ENCODE results near the gene TMEM30B. TPM values are rescaled to one million over a fixed set of nuclear protein-coding genes. Genes with fewer than 3 reads are reported as not detected.
A peak's percentile ranks its signal among the peaks of the same experiment; 100 is the strongest.

The TMEM30B gene
- polyA plus RNA-seq, 1 of the 3 experiments (the other 2 are of a cell fraction): 0.15 TPM

- Histone ChIP-seq H2AFZ (ENCODE audit: low read depth) (no peak overlapping the region), H3K4me2 (no peak overlapping the region), H3K4me1 (ENCODE audit: control insufficient read depth in 1 of 2, insufficient read depth in 2 of 2, low read depth in 1 of 2, low read length in 1 of 2) (peaks cover 0 to 10% of the 10 kb centered on the region in 2 experiments; a peak in 1 of 4 replicates), H3F3A (replicated peaks; ENCODE audit: insufficient read depth) (no peaks in the 10 kb centered on the region), H3K9me2 (no peaks in the 10 kb centered on the region), H3K27me3 (ENCODE audit: insufficient read depth) (peaks cover 10% of the 10 kb centered on the region), H3K27ac (ENCODE audit: low read depth in 2 of 2, low read length in 1 of 2) (no peak overlapping the region), H4K20me1 (ENCODE audit: insufficient read depth) (no peaks in the 10 kb centered on the region), H3K4me3 (ENCODE audit: low read depth in 2 of 2, low read length in 1 of 2) (no peak overlapping the region), H3K9me3 (0 out of 2 replicates have a peak, but pooled peaks cover 9% of the 10 kb centered on the region), H3K79me2 (ENCODE audit: insufficient read depth) (no peaks in the 10 kb centered on the region), H3K9ac (no peak overlapping the region), H3K36me3 (replicated peaks in 1 of 2; ENCODE audit: control insufficient read depth in 1 of 2, insufficient read depth in 2 of 2, low read length in 1 of 2) (no peaks in the 10 kb centered on the region)
- TF ChIP-seq RCOR1 (IDR thresholded peaks at IDR 0.05; ENCODE audit: low read length) (no peak), FOXJ3 (CRISPR knock-in tag; IDR thresholded peaks at IDR 0.05) (no peak), RAD21 (IDR thresholded peaks at IDR 0.05; ENCODE audit: low read length) (no peak), RXRA (IDR thresholded peaks at IDR 0.05; ENCODE audit: borderline replicate concordance, low read depth) (no peak), TAF1 (IDR thresholded peaks at IDR 0.05; ENCODE audit: borderline replicate concordance, low read depth, low read length) (no peak), SMC3 (IDR thresholded peaks at IDR 0.05; ENCODE audit: low read depth, low read length) (no peak), JUND (IDR thresholded peaks at IDR 0.05) (no peak), TCF12 (IDR thresholded peaks at IDR 0.05) (no peak), GATA2 (CRISPR knock-in tag; IDR thresholded peaks at IDR 0.05) (no peak), ZBTB33 (IDR thresholded peaks at IDR 0.05; ENCODE audit: borderline replicate concordance, low read depth) (no peak), EP300 (IDR thresholded peaks at IDR 0.05; ENCODE audit: borderline replicate concordance in 1 of 2, low read depth in 1 of 2, low read length in 1 of 2) (no peak), GABPA (IDR thresholded peaks at IDR 0.05; ENCODE audit: low read depth) (no peak), YY1 (IDR thresholded peaks at IDR 0.05; ENCODE audit: low read depth) (no peak), EZH2phosphoT487 (IDR thresholded peaks at IDR 0.05; ENCODE audit: borderline replicate concordance, low read depth) (no peak), NFIC (IDR thresholded peaks at IDR 0.05; ENCODE audit: borderline replicate concordance) (no peak)
- TF ChIP-seq, protein P1, sequence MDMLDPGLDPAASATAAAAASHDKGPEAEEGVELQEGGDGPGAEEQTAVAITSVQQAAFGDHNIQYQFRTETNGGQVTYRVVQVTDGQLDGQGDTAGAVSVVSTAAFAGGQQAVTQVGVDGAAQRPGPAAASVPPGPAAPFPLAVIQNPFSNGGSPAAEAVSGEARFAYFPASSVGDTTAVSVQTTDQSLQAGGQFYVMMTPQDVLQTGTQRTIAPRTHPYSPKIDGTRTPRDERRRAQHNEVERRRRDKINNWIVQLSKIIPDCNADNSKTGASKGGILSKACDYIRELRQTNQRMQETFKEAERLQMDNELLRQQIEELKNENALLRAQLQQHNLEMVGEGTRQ (IDR thresholded peaks at IDR 0.05; ENCODE audit: borderline replicate concordance, low read depth, low read length): no peak
- TF ChIP-seq, protein P2, sequence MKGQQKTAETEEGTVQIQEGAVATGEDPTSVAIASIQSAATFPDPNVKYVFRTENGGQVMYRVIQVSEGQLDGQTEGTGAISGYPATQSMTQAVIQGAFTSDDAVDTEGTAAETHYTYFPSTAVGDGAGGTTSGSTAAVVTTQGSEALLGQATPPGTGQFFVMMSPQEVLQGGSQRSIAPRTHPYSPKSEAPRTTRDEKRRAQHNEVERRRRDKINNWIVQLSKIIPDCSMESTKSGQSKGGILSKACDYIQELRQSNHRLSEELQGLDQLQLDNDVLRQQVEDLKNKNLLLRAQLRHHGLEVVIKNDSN (IDR thresholded peaks at IDR 0.05; ENCODE audit: borderline replicate concordance, low read depth): no peak
- TF ChIP-seq, protein P3, sequence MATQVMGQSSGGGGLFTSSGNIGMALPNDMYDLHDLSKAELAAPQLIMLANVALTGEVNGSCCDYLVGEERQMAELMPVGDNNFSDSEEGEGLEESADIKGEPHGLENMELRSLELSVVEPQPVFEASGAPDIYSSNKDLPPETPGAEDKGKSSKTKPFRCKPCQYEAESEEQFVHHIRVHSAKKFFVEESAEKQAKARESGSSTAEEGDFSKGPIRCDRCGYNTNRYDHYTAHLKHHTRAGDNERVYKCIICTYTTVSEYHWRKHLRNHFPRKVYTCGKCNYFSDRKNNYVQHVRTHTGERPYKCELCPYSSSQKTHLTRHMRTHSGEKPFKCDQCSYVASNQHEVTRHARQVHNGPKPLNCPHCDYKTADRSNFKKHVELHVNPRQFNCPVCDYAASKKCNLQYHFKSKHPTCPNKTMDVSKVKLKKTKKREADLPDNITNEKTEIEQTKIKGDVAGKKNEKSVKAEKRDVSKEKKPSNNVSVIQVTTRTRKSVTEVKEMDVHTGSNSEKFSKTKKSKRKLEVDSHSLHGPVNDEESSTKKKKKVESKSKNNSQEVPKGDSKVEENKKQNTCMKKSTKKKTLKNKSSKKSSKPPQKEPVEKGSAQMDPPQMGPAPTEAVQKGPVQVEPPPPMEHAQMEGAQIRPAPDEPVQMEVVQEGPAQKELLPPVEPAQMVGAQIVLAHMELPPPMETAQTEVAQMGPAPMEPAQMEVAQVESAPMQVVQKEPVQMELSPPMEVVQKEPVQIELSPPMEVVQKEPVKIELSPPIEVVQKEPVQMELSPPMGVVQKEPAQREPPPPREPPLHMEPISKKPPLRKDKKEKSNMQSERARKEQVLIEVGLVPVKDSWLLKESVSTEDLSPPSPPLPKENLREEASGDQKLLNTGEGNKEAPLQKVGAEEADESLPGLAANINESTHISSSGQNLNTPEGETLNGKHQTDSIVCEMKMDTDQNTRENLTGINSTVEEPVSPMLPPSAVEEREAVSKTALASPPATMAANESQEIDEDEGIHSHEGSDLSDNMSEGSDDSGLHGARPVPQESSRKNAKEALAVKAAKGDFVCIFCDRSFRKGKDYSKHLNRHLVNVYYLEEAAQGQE (IDR thresholded peaks at IDR 0.05; ENCODE audit: low read depth, low read length): no peak
- DNase-seq: peak; percentile 28
- ChIA-PET POLR2A (no interaction called here), CTCF (interaction anchor here (1.5 kb wide), 1 partner anchor 511 kb away, joined by 4 read pairs; no protein-coding TSS in a partner anchor)
- 44% methylated on average over 4 of the region's 4 CpGs for WGBS (ENCODE audit: low lambda C conversion rate)
These were observed 45.7 kb upstream of the TMEM30B start for GRCh38 chr14:61326847-61327246.

Data from SK-N-SH (cell line).